ENCODE measurements around the gene HOXB3. TPM values are rescaled to one million over a fixed set of nuclear protein-coding genes. Genes with fewer than 3 reads are reported as not detected.

HOXB3 gene
- total and polyA plus RNA-seq, 7 donors, result 0.96 to 8.8 (median 1.5) TPM

DNA sequence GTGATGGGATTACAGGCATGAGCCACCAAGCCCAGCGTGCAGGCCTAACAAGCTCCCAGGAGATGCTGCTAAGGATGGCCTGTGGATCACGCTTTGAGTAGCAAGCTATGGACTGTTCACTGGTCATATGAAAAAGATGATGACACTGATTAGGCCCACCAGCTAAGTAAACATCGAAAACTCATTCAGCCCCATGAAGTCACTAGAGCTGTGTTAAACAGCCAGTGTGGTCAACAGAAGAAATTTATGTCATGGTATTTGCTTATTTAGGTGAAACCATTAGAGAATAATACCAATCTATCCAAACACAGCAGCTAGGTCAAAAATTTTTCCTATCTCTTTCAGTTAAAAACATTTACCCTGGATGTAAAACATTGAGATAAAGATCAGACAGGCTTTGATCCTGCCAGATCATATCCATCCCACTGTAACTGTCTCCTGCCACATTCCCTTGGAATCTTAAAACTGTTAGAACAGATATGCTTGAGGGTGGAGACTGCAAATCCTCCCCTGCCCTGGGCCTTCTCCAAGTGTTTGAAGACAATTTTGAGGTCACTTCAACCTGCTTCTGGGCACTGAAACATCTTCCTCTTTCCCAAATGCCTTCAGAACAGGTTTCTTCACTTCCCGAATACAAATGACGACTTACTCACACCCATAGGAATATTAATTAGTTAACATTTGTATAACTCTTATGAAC is 90.2 kb downstream of the HOXB3 start:
- H3K9me3 ChIP-seq, result no peaks in the 10 kb centered on the region
- H3K36me3 ChIP-seq (ENCODE audit: insufficient read depth in 1 of 2, low read depth in 1 of 2), result no peaks in the 10 kb centered on the region
- 96 to 99% (median 98%) methylated on average over 5 of the region's 5 CpGs for WGBS, 3 donors
- intact Hi-C loops (cut with DNase I), result no loop called here
- DNase-seq, result no peak
- H3K27ac ChIP-seq, result no peak overlapping the region
- peaks cover 4% of the 10 kb centered on the region for H3K4me1 ChIP-seq
- peaks cover 0 to 8% (median 7%) of the 10 kb centered on the region in 3 donors for H3K27me3 ChIP-seq (ENCODE audit: insufficient read depth in 3 of 3, low read length in 2 of 3)
- TF ChIP-seq, protein P1, sequence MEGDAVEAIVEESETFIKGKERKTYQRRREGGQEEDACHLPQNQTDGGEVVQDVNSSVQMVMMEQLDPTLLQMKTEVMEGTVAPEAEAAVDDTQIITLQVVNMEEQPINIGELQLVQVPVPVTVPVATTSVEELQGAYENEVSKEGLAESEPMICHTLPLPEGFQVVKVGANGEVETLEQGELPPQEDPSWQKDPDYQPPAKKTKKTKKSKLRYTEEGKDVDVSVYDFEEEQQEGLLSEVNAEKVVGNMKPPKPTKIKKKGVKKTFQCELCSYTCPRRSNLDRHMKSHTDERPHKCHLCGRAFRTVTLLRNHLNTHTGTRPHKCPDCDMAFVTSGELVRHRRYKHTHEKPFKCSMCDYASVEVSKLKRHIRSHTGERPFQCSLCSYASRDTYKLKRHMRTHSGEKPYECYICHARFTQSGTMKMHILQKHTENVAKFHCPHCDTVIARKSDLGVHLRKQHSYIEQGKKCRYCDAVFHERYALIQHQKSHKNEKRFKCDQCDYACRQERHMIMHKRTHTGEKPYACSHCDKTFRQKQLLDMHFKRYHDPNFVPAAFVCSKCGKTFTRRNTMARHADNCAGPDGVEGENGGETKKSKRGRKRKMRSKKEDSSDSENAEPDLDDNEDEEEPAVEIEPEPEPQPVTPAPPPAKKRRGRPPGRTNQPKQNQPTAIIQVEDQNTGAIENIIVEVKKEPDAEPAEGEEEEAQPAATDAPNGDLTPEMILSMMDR (IDR thresholded peaks at IDR 0.05), result no peak
- no peak for ATAC-seq
- no peak overlapping the region for H3K4me3 ChIP-seq

DNA sequence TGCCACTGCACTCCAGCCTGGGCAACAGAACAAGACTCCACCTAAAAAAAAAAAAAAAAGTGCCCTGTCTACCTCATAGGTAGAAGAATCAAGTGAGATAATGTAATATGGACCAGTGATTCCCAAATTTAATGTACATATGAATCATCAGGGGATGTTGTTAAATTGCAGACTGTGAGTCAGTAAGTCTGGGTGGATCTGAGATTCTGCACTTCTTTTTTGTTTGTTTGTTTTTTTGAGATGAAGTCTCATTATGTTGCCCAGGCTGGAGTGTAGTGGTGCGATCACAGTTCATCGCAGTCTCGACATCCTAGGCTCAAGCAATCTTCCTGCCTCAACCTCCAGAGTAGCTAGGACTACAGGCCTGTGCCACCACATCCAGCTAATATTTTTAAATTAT is 90.8 kb downstream of the HOXB3 start:
- Histone ChIP-seq H3K9me3 (no peaks in the 10 kb centered on the region), H3K36me3 (ENCODE audit: insufficient read depth in 1 of 2, low read depth in 1 of 2) (no peaks in the 10 kb centered on the region), H3K4me3 (no peak overlapping the region), H3K27me3 (ENCODE audit: insufficient read depth in 3 of 3, low read length in 2 of 3) (peaks cover 0 to 8% (median 7%) of the 10 kb centered on the region in 3 donors), H3K4me1 (peaks cover 4% of the 10 kb centered on the region), H3K27ac (no peak overlapping the region)
- TF ChIP-seq, protein P1 (IDR thresholded peaks at IDR 0.05), result no peak
- DNase-seq (no peak), ATAC-seq (no peak)
- 98 to 99% (median 99%) methylated on average over 3 of the region's 3 CpGs for WGBS, 3 donors
- intact Hi-C loops (cut with DNase I), result no loop called here

Other genes with a start within 250 kb of the HOXB3 start
- gene SKAP1, start 160.0 kb downstream of the HOXB3 start, total RNA-seq, result 1 to 10 TPM in 1 of 4 donors, under 1 TPM in 2, not detected in 1; 0.42 to 1.0 (median 0.44) TPM
- under 1 TPM in 2 of 3 donors, not detected in 1; 0.09 to 0.12 TPM for gene SKAP1, start 160.0 kb downstream of the HOXB3 start, polyA plus RNA-seq
- not detected for gene HOXB1, start 59.2 kb downstream of the HOXB3 start, total RNA-seq
- gene HOXB1, start 59.2 kb downstream of the HOXB3 start, polyA plus RNA-seq, result not detected
- gene HOXB2, start 45.1 kb downstream of the HOXB3 start, total RNA-seq, result 10 to 100 TPM in 1 of 4 donors, 1 to 10 TPM in 3; 3.1 to 12.9 (median 6.5) TPM
- 1 to 10 TPM; 4.6 to 5.0 (median 5.0) TPM for gene HOXB2, start 45.1 kb downstream of the HOXB3 start, polyA plus RNA-seq
- 1 to 10 TPM in 2 of 4 donors, under 1 TPM in 2; 0.80 to 4.0 (median 1.3) TPM for gene HOXB4, start 11.9 kb downstream of the HOXB3 start, total RNA-seq
- gene HOXB4, start 11.9 kb downstream of the HOXB3 start, polyA plus RNA-seq, result under 1 TPM; 0.38 to 0.89 (median 0.55) TPM
- gene HOXB5, start 3.5 kb upstream of the HOXB3 start, total RNA-seq, result under 1 TPM in 3 of 4 donors, not detected in 1; 0.17 to 0.71 (median 0.24) TPM
- gene HOXB5, start 3.5 kb upstream of the HOXB3 start, polyA plus RNA-seq, result under 1 TPM; 0.03 to 0.30 (median 0.17) TPM
- 1 to 10 TPM in 2 of 4 donors, under 1 TPM in 2; 0.66 to 3.3 (median 1.2) TPM for gene HOXB6, start 14.7 kb upstream of the HOXB3 start, total RNA-seq
- gene HOXB6, start 14.7 kb upstream of the HOXB3 start, polyA plus RNA-seq, result 1 to 10 TPM in 2 of 3 donors, under 1 TPM in 1; 0.80 to 1.6 (median 1.2) TPM
- gene HOXB7, start 20.8 kb upstream of the HOXB3 start, total RNA-seq, result 1 to 10 TPM in 3 of 4 donors, under 1 TPM in 1; 0.85 to 2.0 (median 1.2) TPM
- gene HOXB7, start 20.8 kb upstream of the HOXB3 start, polyA plus RNA-seq, result 1 to 10 TPM; 1.6 to 3.0 (median 2.8) TPM
- not detected for gene HOXB8, start 25.1 kb upstream of the HOXB3 start, total RNA-seq
- under 1 TPM; 0.05 to 0.10 (median 0.08) TPM for gene HOXB8, start 25.1 kb upstream of the HOXB3 start, polyA plus RNA-seq
- not detected for gene HOXB9, start 36.1 kb upstream of the HOXB3 start, total RNA-seq
- under 1 TPM; 0.01 to 0.10 (median 0.03) TPM for gene HOXB9, start 36.1 kb upstream of the HOXB3 start, polyA plus RNA-seq
- not detected for gene PRAC1, start 132.3 kb upstream of the HOXB3 start, total RNA-seq
- gene PRAC1, start 132.3 kb upstream of the HOXB3 start, polyA plus RNA-seq, result not detected
- gene PRAC2, start 132.9 kb upstream of the HOXB3 start, total RNA-seq, result not detected
- not detected for gene PRAC2, start 132.9 kb upstream of the HOXB3 start, polyA plus RNA-seq
- gene HOXB13, start 138.5 kb upstream of the HOXB3 start, total RNA-seq, result not detected
- not detected for gene HOXB13, start 138.5 kb upstream of the HOXB3 start, polyA plus RNA-seq
- not detected for gene TTLL6, start 227.0 kb upstream of the HOXB3 start, total RNA-seq
- gene TTLL6, start 227.0 kb upstream of the HOXB3 start, polyA plus RNA-seq, result under 1 TPM in 2 of 3 donors, not detected in 1; 0.03 to 0.05 TPM
- gene CALCOCO2, start 240.8 kb upstream of the HOXB3 start, total RNA-seq, result 100 to 1,000 TPM; 169 to 212 (median 177) TPM
- 100 to 1,000 TPM in 1 of 3 donors, 10 to 100 TPM in 2; 87.2 to 183 (median 90.0) TPM for gene CALCOCO2, start 240.8 kb upstream of the HOXB3 start, polyA plus RNA-seq